SIG-M5 treated with dmso at 0.1 percent for 504 hours (cell line): ENCODE results near the gene COG8.
"Not testable (repeated sequence)": the region's sequence is repeated elsewhere in the genome, so short reads cannot be mapped to it uniquely, and the experiment has no call there.

Source experiments
- DNase-seq: peaks from one replicate; lab custom pipeline; 2025; ENCODE audit not compliant: unreplicated experiment; lab: John Stamatoyannopoulos, UW

Gene COG8

DNA sequence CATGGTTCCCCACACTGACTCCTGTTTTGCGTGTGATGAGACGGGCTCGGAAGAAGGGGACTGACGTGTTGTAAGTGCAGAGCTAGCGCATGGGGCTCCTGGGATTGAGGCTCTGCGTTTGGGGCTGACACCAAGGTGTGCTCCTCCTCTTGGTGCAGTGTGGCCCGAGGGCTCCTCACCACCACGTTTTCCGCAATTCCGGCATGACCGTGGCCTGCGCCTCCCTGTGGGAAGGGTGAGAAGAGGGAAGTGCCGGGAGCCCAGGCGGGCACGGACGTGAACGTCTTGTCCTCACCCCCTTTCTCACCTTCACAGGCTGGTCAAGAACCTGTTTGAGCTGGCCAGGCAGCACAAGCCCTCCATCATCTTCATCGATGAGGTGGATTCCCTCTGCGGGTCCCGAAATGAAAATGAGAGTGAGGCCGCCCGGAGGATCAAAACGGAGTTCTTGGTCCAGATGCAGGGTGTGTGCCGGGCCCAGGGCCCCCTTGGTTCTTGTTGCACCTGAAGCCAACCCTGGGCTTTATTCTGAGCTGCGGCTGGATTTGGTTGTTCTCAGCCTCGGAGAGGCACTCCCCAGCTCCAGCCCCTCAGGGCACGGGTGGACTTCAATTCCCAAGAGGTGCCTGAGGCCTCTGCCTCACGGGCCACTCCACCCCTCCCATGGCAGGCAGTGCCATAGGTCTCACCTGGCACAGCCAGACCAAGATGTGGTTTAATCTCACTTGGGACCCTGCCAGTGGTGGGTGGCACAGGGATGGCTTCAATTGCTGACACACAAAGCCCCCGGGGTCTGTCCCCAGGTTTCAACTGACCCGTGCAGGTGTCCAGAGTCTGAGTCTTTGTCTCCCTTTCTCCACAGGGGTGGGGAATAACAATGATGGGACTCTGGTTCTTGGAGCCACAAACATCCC is 19.3 kb downstream of the COG8 start:
- no peak for DNase-seq

DNA sequence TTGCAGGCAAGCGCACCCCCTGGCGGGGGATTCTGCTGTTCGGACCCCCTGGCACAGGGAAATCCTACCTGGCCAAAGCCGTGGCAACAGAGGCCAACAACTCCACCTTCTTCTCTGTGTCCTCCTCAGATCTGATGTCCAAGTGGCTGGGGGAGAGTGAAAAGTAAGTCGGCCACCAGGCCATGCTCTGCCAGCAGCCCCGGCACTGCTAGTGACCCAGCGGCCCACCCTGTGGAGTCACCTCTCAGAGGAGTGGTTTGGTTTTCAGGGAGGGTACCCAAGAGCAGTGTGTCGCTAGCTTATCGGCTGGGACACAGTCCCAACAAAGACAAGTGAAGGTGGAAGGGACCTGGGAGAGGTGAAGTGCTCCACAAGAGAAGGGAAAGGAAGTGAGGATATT is 20.0 kb downstream of the COG8 start:
- no peak for DNase-seq

DNA sequence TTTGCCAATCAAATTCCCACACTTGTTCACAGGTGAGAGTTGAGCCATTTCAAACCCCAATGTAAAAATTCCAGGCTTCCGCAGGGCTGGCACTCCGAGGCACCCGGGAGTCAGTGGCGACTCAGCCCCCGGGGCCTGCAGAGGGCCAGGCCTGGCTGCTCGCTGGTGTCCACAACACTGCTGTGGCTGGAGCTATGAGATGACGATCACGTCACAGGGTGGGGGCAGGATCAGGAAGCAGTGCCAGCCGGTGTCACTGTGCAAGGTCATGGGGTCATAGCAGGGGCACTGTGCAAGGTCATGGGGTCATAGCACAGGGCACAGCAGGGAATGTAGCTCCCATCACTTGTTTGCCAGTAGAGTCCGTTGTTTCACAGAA is 20.5 kb downstream of the COG8 start:
- DNase-seq = no peak

DNA sequence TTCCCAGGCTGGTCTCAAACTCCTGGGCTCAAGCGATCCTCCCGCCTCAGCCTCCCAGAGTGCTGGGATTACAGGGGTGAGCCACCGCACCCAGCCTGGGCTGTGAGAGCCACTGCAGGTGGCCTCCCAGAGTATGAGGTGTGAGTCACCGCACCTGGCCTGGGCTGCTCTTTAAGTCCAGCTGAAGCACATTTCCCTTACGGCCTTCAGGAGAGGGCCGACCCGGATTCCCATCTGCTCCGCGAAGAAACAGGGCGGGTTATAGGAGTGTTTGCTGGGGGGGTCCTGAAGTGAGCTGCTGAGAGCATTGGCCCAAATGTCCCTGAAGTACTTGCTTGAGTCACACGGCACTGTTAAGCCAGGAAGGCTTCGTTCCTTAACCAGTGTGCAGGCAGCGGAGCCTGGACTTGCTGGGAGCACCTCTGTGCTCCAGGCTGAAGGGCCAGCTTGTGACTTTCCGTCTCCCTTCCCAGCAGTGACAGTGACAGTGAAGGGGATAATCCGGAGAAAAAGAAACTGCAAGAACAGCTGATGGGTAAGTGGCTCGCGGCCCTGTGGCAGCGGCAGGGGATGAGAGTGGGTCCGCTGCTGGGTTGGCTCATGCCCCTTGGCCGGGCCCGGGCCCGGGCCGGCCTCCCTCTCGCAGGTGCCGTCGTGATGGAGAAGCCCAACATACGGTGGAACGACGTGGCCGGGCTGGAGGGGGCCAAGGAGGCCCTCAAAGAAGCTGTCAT is 21.0 kb downstream of the COG8 start:
- no peak for DNase-seq

DNA sequence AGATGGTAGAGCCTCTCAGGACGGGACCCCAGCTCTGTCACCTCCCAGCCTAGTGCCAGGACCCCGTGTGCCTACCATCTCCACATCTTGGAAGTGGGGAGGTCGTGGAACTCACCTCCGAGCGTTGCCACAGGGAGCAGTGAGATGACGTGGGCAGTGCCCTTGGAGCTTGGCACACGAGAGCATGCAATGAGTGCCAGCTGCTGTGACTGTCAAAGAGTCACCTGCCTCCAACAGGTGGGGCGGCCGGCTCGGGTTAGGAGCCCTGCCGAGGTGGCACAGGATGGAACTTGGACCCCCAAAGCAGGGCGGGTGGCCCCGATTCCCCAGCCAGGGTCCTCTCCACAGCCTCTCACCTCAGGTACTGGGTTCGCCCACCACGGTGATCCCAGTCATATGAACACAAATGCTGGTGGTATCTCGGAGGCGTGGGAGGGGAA is 22.7 kb downstream of the COG8 start:
- no peak for DNase-seq

DNA sequence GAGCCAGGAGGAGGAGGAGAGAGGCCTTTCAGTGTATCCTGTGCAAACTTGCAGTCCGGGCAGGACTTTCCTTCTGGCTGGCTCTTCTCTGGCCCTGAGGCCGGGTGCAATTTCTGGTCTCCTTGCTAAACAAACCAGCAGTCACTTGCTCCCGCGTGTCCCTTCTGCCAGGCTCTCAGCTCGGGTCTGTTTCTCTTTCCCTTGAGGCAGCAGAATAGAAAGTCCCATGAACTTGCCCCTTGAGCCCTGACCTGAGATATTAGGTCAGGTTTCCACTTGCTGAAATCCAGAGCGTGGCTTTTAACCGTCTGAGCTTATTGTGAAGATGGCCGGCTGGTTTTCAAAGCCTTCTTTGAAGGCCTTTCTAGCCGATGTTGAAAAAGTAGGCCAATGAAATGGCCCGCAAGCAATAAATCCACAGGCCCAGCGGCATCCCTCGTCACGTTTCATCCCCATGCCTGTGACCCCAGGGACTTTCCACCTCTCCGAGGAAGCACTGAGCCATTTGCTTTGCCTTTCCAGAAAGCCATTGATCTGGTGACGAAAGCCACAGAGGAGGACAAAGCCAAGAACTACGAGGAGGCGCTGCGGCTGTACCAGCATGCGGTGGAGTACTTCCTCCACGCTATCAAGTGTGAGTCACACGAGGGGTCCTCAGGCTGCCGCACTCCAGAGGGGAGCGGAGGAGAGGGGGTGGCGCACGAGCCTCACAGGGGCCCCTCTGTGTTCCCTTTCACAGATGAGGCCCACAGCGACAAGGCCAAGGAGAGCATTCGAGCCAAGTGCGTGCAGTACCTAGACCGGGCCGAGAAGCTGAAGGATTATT is 23.7 kb downstream of the COG8 start:
- peak; percentile 29 for DNase-seq

DNA sequence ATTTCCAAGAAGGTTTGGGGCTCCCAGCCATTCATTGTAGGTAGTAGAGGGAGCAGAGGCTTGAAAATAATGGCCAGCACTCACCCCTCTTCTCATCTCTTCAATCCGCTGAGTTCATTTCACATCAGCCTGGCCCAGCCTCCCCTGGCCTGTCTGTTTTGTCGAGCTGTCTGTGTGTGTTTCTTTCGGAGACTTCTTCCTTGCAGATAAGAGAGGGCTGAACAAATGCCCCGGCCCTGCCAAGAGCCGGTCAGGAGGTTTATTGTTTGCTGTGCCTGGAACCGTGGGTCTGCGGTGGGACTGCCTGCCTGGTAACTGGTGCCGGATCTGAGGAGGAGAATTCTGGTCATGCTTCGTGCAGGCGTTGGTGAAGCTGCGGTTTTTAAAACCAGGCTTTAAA is 24.8 kb downstream of the COG8 start:
- DNase-seq = no peak

DNA sequence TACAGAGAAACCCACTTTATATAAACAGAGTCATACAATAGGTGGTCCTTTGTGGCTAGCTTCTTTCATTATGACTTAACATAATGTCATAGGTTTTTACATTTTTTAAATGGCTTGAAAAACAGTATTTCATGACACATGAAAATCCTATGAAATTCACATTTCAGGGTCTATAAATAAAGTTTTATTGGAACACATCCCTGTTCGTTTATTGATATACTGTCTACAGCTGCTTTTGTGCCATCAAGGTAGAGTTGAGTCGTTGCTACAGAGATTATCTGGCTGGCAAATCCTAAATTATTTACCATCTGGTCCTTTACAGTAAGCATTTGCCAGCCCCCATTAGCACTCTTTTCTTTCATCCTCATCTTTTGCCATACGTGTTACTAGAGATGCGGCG is 25.9 kb downstream of the COG8 start:
- DNase-seq = no peak

DNA sequence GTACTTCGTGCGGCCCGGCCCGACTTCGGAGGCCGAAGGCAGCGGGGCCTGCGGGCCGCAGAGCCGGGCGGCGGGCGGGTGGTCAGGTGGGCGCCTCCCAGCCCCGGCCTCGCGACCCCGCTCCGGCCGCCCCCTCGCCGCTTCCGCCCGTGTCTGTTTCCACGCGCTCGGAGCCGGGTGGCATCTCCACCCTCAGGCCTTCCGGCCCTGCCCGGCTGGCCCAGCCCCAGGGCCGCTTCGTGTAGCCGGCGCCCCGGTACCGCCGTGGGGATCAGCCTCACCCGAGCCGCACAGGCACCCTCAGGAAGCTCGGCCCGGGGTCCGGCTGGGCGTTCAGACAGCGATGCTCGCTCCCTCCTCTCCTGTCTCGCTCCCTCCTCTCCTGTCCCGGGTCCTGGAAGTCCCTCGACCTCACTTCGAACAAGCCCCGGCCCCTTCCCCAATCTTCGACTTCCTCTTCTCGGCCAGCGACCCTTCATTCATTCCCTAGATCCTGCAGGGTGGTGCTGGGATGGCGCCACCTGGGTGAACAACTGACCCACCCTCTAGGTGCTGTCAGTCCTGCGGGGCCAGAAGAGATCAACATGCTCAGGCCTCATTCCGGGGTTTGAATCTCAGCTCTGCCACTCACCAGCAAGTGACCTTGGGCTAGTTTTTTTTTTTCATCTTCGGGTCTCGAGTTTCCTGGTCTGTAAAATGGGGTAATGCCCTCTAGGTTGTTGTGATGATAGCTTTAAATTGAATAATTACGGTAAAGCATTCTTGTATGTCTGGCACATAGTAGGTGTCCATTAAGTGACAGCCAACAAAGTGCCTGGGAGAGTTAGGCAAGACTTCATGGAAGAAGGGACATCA is 27.6 kb downstream of the COG8 start:
- DNase-seq = no peak

DNA sequence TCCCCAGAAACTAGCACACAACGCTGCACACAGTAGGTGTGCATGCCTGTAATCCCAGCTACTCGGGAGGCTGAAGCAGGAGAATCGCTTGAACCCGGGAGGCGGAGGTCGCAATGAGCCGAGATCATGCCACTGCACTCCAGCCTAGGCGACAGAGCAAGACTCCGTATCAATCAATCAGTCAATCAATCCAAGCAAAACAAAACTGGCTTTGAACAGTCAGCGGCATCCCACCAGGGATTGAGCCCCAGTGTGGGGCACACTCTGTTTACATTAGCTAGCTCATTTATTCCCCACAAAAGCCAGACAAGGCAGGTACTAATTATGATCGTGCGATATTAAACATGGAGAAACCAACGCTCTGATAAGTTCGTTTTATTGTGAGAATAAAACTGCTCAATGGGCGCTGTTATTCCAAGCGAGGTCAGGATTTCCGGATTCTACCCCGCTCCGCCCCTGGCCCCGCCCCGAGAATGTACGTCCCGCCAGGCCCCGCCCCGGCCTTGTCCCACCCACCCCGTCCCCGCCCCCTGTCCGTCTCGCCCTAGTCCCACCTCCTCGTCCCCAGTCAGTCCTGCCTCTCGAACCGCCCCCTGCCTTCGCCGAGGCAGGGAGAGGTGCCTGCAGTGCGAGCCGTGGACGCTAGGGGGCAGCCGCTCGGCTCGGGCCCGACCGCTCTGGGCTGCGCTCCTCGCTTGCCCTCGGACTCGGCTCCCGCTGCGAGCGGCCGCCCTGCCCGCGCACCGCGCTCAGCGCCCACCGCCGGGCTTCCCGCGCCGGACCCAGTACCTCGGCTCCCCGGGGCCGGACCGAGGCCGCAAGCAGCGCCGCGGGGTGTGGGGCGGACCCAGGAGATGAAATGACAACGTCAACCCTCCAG is 28.5 kb downstream of the COG8 start, which contains the start of gene VPS4A:
Gene VPS4A, plus strand, starts transcription at position 698 of the 880 bp plus-strand sequence. Its CDS starts 162 bp downstream, at position 860.
- peak; percentile 93 for DNase-seq

DNA sequence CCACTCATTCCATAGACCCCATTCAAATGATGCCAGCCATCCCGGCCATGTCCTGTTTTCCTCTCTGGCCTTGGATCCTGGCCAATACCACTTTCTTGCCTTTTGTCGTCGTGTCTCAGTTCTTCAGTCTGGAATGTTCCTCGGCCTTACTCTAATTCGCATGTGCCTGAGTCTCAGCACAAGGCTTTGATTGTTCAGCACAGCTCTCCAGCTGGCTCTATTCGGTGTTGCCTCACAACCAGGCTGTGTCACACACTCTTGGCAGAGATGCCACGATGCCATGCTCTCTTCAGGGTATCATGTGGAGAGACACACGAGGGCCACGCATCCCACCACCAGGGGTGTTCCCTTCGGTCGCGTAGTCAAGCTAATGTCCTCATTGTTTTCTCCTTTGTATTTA is 30.0 kb downstream of the COG8 start:
- DNase-seq = no peak

DNA sequence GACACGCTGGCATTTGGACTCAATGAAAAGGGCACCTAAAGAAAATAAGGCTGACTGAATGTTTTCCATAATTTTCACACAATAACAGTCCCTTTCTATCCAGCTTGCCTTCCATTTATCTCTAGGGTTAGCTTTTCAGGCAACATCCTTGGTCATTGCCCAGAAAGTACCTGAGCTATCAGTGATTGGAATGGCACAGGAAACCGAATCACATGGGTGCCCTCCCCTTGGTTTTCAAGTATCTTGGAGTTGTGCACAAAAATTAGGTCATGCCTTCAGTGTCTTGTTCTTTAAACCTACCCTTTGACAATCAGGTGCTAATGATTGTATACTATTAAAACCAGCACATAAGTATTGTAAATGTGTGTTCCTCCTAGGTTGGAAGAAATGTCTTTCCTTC is 31.5 kb downstream of the COG8 start:
- no peak for DNase-seq

DNA sequence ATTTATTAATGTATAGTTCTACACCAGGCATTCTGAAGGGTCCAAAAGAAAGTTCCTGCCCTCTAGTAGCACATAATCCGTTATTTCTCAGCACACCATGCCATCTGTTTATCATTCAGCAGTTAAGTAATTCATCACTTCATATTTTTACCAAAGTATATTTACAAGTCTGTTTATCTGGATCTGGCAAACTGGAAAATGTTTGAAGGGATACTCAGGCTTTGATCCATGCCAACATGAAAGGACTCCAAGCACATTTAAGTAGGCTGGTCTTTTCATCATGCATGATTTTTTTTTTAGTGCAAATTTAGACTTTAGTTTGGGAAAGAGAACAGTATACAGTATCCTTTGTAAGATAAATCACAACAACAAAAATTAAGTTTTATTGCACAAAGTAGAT is 32.3 kb downstream of the COG8 start:
- no peak for DNase-seq

DNA sequence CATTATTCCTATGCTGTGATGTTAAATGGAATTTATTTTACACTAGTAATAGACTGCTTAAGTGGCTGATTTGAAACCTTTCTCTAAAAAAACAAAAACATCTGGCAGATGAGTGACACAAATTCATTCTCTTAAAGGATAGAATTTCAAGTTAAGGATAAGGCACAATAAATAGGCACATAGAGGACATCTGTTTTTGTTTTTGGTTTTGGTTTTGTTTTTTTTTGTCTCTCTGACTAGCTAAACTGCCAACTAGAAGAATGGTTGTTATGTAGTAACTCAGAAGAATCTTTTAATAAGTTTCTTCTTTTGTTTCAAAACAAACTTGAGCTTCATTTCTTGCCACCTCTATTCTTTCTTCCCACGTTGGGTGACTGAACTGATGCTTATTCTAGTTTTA is 33.3 kb downstream of the COG8 start:
- DNase-seq = no peak

DNA sequence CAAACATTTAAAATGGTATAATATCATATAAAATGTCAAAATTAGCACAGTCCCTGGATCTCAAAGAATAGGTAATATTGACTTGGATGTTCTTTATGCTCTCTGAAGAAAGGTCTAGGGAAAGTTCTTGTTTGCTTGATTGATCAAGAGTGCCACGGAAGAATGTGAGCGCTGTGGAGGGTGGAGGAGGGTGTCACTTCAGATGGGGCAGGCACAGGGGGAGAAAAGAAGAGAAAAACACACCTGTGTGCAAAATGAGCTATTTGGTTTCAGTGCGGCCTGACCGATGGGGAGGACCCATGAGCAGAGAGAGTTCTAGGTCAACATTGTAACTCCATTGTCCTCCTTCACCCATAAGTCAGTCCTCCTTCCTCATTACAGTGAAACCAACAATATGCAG is 37.1 kb downstream of the COG8 start:
- no peak for DNase-seq

DNA sequence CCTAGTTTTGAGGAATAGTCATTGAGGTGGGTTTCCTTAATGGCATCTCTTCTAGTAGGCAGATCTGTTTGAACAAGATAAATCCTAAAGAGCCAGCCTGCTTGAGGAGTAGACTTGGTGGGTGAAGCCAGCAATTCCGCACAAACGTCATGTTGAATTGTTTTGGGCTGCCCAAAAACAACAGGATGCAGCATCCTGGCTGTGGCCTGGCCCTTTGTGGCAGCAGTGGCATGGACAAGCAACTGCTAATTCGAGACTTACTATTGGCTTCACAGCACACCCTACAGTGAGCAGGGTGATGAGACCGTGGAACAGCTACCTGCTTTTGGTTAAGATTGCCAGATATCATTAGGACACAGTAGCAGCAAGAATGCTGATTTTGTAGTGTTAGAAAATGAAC is 37.5 kb downstream of the COG8 start:
- DNase-seq = no peak

DNA sequence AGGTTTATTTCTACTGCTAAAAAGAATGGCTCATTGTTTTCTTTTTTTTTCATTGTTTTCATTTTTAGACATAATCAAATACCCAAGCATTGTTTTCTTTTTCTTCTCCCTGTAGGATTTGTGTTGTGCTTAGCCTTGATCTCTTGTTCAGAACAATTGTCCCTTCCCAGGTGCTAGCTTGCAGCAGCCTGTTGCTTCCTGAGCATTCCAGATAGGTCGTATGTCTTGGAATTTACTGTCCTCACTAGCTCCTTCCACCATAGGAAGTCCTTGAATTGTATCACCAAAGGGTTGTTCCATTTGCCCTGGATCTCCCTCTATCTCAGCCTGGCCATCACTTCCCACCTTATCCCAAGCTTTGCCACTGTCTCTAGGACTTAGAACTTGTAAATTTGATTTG is 38.2 kb downstream of the COG8 start:
- DNase-seq = no peak

DNA sequence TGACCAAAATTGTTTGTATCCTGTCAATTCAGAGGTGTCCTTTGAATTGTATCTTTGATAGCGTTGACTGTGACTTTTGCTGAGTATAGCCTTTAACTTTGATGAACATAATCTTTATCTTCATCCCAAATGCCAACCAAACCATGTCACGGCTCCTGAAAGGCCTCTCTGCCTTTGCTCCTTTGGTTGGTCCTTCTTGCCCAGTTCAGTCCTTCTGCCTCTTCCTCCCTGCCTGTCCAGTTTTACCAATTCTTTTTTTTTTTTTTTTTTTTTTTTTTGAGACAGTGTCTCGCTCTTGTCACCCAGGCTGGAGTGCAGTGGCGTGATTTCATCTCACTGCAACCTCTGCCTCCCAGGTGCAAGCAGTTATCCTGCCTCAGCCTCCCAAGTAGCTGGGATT is 41.1 kb downstream of the COG8 start:
- no peak for DNase-seq

DNA sequence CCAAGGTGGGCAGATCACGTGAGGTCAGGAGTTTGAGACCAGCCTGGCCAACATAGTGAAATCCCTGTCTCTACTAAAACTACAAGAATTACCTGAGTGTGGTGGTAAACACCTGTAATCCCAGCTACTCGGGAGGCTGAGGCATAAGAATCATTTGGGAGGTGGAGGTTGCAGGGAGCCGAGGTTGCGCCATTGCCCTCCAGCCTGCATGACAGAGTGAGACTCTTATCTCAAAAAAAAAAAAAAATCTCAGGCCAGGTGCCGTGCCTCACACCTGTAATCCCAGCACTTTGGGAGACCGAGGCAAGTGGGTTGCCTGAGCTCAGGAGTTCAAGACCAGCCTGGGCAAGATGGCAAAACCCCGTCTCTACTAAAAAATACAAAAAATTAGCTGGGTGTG is 42.6 kb downstream of the COG8 start:
- DNase-seq = not testable (repeated sequence)

DNA sequence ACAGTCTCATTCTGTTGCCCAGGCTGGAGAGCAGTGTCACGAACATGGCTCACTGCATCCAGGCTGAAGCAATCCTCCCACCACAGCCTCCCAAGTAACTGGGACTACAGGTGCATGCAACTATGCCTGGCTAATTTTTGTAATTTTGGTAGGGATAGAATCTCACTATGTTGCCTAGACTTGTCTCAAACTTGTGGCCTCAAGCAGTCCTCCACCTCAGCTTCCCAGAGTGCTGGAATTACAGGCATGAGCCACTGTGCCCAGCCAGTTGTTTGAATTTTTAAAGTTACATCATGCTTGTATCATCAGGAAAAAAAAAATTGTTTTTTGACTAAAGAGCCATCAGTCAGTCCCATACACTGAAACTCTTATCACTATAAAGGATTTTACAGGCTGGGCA is 45.3 kb downstream of the COG8 start:
- DNase-seq = no peak
